GM19025 (cell line): Measurements from ENCODE around the gene ITGB7.

Source experiments
- ATAC-seq: cut with Tn5 transposase; IDR thresholded peaks from one replicate; pipeline ENCODE4 v1.9.1; 2021; ENCODE audit warnings: mild to moderate bottlenecking, low read depth, moderate library complexity; ENCODE audit not compliant: unreplicated experiment

The ITGB7 gene, protein sequence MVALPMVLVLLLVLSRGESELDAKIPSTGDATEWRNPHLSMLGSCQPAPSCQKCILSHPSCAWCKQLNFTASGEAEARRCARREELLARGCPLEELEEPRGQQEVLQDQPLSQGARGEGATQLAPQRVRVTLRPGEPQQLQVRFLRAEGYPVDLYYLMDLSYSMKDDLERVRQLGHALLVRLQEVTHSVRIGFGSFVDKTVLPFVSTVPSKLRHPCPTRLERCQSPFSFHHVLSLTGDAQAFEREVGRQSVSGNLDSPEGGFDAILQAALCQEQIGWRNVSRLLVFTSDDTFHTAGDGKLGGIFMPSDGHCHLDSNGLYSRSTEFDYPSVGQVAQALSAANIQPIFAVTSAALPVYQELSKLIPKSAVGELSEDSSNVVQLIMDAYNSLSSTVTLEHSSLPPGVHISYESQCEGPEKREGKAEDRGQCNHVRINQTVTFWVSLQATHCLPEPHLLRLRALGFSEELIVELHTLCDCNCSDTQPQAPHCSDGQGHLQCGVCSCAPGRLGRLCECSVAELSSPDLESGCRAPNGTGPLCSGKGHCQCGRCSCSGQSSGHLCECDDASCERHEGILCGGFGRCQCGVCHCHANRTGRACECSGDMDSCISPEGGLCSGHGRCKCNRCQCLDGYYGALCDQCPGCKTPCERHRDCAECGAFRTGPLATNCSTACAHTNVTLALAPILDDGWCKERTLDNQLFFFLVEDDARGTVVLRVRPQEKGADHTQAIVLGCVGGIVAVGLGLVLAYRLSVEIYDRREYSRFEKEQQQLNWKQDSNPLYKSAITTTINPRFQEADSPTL

DNA sequence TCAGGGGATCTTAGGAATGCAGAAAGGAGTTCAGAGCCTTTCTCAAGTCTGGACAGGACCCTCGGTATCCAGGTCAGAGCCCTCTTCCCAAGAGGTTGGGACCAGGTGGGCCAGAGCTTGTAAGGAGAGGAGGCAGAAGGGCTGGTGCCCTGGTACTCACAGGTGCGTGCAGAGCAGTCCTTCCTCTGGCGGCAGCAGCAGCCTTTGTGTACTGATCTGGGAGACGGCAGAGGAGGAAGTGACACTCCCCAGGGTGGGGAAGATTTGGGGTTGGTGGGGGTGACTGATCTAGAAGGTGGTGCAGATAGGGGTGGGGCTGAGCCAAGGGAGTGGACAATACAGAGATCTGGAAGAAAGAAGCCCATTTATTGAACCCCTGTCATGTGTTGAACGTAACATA is at the start of gene ITGB7:
Gene ITGB7 (minus strand): TSS at position 210 of the 400 bp plus-strand sequence. CDS start 6,808 bp downstream, outside the sequence.
- ATAC-seq = peak; percentile 40

DNA sequence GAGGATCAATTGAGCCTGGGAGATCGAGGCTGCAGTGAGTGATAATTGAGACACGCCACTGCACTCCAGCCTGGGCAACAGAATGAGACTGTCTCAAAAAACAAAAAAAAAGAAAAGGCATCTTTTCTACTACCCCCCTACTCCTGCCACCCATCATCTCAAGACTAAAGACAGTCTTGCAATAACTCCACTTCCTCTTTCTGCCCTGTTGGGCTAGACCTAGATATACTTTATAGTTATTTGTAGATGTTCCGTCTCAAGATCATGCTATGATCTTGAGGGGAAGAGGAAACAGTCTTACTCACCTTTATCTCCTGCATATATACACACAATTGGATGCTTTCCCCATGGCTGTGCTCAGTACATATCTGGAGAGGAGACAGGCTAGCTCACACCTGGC is 48.9 kb upstream of the ITGB7 start:
- no peak for ATAC-seq

DNA sequence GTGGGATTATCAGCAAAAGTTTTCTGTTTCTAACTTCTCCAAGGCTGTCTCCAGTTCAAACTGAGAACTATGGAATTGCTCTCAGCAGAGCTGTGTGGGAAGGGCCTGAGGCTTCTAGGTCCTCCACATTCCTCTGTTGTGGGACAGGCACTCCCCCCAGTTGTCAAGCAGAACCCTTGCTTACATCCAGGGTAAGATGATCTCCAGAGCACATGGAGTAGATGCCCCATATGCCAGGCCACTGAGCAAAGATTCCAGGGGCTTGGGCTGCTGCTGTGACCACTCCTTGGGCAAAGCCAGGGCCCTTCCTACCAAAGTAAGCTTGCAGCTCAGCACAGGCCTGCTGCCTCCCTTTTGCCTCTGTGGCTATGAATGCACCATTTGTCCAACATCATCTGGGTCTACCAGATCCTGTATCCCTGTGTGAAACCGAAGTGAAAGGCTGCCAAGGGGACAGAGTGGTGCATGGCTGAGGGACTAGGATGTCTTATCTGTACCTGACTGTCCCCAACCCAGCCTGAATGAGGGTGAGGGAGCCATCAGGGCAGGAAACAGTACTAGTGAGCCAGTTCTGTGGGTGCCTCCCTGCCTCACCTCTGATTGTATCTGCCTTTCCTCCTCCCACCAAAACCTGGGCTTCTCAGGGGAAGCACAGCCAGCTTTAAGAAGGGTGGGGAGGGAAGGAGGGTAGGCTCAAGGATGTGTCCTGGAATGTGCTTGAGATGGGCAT is 47.9 kb upstream of the ITGB7 start:
- ATAC-seq = no peak

DNA sequence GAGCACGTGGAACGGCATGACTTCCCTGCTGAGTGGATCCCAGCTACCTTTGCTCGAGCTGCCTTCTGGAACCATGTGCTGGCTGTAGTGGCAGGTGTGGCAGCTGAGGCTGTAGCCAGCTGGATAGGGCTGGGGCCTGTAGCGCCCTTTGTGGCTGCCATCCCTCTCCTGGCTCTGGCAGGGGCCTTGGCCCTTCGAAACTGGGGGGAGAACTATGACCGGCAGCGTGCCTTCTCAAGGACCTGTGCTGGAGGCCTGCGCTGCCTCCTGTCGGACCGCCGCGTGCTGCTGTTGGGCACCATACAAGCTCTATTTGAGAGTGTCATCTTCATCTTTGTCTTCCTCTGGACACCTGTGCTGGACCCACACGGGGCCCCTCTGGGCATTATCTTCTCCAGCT is 46.2 kb upstream of the ITGB7 start:
- no peak for ATAC-seq

DNA sequence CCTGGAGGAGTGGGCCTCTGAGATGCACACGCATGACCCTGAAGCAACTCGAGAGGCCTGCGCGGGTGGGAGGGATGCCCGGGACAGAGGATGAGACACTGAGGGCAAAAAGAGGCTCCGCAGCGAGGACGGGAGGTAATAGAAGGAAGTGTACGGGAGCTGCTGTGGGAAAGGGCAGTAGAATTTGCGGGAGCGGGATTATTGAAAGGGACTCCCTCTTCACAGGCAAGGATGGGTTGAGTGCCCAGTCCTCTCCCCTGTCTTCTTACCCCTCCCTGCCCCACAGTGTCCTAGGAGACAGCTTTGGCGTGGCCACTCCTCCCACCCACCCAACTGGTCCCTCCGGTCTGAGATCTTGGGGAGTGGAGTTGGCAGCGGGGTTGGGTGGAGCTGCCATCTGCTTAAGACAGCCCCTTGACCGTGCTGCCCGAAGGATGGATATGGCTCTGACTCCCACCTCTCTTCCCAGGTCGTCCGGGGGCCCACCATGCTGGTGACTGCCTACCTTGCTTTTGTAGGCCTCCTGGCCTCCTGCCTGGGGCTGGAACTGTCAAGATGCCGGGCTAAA is 45.4 kb upstream of the ITGB7 start:
- ATAC-seq = no peak

DNA sequence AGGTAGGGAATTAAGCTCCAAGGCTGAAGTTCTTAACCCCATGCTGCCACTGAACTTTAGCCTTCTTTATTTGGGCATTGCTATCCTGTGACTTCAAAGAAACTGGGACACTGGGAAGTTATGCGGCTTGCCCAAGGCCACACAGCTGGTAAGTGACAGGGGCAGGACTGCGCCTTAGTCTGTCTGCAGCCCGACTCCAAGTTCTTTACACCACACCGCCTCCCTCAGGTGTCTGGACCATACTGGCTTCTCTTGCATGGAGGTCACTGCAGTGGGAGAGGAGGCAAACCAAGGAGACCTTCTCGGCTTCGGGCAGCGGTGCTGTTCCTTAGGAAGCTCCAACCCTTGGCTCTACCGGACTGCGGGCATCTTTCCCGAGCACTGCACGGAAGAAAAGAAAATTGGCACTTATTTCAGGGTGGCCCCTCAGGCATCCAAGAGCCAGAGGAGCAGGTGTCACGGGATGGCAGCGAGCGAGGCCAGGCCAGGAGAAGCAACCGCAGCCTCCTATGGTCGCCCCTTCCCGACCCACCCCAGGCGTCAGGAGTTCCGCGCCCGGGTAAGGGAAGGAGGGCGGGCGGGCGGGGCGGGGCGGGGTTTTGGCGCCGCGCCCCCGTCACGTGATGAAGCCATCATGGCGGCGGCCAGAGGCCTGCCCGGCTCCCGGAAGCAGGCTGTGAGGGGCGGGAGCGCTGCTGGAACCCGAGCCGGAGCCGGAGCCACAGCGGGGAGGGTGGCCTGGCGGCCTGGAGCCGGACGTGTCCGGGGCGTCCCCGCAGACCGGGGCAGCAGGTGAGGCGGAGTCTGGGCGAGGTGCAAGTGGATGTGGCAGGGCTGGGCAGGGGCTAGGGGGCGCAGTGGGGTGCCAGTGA is 44.7 kb upstream of the ITGB7 start:
- peak; percentile 86 for ATAC-seq

DNA sequence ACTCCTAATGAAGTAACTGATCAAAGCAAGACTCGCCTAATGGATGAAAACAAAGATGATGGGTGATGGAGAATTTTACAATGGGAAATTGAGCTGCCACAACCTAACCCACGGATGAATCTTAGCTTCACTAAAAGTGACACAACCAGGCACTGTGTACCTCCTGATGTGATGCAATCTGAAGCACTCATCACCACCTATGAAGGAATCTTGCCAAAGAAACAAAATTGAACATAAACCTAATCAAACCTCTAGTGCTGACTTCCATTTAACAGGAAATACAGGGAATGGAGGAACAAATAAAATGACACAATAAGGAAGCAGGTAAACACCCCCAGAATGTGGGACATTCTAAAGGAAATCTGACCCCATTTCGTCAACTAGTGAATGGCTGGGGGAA is 38.2 kb upstream of the ITGB7 start:
- no peak for ATAC-seq

DNA sequence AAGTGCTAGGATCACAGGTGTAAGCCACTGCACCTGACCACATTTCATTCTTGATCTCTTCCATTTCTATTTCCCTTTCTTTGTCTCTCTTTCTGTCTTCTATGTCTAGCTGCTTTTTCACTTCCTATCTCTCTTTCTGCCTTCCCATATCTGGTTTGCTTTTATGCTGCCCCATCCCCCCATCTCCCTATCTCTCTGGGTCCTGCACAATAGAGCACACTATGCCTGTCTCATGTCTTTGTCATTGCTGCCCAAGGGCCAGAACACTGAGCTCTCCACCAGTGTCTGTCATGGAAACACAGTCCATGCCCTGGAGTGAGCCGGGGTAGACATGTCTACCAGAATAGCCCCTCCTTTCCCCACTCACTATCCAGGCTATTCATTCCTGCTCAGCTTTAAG is 37.3 kb upstream of the ITGB7 start:
- ATAC-seq = no peak

DNA sequence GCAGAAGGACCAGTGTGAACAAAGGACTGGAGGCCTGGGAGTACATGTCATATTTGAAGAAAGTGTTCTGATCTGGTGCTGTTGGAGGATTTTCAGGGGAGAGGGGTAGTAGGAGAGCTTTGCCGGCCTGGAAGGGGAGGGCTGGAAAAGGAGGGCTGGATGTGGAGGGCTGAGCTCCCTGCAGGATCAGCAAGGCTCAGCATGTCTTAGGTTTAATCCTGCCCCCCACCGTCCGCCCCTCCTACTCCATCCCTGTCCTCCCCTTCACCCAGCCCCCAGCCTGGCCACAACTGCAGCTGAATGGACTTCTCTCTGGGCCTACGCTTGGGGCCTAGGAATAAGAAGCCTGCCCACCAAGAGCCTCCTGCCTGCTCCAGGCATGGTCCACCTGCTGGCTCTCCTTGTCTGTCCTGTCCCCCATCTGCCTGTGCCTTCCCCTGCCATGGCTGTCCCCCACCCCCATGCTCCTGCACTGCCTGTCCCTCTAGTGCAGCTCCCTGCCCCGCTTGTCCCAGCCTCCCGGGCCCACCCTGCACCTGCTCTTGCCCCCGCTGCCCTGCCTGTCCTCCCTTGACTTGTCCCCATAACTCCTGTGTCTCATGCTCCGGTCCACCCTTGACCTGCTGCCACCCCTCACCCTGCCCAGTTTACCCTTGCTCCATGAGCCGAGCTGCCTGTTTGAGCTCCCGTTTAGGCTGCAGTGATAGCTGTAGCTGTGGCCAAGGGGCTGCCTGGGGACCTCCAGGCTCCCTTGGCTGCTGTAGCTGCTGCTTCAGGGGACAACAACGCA is 34.8 kb upstream of the ITGB7 start:
- no peak for ATAC-seq

DNA sequence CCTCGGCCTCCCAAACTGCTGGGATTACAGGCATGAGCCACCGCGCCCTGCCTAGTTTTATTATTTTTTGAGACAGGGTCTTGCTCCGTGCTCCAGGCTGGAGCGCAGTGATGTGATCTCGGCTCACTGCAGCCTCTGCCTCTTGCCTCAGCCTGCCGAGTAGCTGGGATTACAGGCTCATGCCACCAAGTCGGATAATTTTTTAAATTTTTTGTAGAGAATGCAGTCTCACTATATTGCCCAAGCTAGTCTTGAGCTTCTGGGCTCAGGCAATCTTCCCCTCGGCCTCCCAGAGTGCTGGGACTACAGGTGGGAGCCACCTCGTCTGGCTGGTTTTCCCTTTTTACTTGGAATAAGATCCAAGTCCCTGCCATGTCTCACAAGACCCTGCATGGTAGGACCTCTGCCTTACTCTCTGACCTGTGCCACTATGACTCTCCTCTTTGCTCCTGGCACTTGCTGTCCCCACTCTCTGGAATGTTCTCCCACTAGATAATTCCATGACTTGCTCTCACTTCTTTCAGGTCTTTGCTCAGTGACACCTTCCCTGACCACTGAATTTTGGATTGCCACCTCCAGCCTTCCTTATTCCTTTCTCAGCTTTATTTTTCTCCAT is 32.7 kb upstream of the ITGB7 start:
- ATAC-seq = no peak

DNA sequence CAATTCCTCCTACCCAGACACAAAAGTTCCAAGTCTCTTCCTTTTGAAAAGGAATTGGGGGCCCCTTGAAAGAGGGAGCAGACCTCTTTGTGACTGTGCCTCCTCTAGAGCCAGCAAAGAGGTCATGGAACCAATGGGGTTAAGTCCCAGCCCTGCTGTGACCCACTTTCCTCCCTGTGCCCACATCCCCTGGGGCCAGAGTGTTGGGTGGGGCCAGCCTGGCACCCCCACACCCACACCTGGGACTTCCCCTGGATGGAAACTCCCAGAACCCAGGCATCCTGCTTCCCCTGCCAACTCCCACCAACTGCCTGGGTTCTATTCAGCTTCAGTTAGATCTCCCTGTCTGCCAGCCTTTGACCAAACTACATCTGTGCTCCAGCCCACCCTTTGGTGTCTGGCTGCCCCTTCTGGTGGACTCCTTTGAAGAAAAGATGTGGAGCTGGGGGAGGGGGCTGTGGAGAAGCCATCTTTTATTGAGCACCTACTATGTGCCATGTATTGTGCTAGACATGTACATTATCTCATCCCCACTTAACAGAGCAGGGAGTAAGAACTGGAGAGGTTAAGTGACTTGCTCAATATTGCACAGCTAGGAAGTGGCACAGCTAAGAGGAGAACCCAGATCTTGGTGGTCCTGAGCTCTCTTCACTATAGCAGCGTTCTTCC is 29.5 kb upstream of the ITGB7 start:
- no peak for ATAC-seq

DNA sequence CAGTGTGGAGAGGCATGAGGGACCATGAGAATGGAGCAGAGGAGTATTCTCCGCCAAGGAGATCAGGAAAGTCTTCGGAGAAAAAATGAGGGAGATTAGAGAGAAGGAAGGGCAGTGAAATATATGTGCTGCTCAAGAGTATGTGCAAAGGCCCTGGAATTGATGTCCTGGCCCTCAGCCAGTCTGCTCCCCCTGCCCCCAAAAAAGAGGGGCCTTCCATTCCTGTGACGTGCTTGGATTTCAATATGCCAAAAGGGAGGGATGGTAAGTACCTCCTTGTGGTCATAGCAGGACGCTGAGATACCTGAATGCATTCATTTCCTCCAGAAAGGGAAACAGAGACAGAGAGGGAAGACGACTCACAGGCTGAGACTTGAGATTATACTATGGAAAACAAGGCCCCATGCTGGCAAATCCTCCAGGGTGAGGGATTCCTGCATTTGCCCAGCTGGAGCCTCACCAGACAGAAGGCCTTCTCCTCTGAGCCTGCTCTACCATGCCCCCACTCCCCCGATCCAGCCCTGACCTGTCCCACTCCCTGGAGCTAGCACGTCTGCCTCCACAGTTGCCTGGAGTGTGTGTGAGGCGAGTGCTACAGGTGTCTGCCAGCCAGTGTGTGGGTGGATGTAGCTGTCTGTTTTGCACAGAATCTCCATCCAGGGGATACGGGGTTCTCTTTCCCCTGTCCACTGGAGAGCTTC is 28.8 kb upstream of the ITGB7 start:
- ATAC-seq = no peak

DNA sequence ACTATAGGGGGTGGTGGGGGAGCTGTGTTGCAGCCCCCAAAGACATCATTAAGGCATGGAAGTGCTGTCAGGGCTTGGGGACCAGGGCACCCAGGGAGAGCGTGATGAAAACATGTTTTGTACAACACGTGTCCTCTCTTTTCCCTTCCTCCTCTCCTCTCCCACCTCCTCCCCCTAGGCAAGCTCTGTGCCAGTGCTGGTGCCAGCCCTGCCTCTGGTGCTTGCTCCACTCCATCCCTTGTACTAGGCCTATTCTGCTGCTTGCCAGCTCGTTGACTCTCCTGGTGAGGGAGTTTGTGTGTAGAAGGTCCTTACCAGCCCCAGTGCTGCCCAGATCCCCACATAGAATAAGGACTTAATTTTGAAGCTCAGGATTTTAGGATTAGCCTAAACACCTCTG is 28.1 kb upstream of the ITGB7 start:
- ATAC-seq = no peak

DNA sequence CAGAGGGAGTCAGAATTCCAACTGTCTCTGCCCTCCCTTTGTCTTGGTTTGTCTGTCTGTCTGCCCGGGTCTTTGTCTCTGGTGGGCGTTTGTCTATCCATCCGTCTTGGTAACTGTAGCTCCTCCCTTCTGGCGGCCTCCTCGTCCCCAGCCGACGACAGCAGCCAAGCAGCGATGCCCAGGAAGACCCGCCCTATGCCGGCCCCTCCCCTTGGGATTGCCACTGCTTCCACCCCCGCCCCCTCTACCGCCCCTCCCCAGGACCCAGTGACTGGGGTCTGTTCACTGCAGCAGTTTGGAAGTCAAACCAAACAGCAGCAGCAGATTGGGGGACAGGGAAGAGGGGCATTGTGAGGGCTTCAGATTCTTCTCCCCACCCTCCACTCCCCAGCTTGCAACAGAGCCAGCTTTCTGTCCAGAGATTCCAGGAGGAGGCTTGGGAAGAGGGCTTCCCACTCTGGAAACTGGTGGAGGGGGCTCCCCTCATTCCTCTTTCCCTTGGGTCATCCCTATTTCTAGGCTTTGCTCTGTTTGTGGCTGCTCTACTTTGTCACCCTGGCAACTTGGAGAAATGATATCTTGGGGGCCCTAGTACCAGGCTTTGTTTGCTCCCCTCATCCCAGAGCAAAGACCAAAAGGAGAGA is 27.3 kb upstream of the ITGB7 start:
- ATAC-seq = no peak

DNA sequence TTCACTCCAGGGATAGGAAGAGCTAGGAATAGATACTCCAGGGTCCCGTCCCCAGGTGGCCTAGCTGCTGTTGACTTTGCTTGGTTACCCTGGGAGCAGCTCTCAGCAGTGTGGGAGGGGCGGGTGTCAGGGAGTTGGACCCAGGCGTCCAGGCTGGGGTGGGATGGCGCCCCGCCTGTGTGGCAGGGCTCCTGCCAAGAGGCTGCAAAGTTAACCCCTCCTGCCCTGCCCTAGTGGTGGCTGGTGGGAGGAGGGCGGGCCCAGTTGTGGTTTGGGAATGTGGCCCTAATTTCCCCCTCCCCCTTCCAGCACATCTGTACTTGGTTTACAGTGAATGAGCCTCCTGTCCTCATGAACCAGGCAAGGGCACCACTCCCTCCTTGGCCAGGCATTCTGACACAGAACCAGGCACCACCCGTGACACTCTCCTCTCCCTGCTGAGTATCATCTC is 26.6 kb upstream of the ITGB7 start:
- ATAC-seq = no peak

DNA sequence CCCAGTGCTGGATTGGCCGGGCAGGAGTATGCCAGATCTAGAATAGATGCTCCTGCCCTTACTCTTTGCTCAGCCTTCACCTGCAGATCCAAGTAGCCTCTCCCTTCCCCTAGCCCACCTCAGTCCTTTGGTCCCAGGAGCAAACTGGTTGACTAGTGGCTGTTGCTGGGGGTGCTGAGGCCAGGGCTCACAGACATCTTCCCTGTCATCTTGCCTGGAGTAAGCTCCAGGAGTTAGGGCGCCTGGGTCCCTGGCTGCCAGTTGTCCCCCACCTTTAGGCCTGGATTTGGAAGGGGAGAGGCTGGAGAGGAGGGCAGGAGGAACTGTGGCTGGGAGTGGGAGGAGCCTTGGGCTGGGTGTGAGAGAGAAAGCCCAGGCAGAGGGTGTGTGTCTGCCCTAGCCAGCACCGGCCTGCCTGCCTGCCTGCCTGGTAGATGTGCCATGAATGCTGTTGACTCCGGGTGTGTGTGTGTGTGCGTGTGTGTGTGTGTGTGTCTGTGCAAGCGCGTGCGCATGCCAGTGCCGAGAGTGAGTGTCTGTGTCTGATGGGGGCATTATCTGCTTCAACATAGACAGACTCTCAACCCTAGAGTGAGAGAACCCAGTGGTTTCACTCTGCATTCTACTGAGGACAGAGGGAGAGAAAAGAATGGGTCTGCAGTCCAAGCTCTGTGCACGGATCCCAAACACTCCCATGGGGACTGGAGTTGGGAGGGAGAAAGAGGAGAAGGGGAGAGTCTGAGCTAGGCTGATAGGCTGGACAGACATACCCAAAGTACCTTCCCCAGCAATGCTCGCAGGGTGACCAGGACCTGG is 25.8 kb upstream of the ITGB7 start:
- no peak for ATAC-seq
